ENCODE measurements around the gene CDH2.

GRCh38 chr18:28068207-28068606 is 108.7 kb downstream of the CDH2 start:
- TF ChIP-seq CTCF (conservative IDR thresholded peaks at IDR 0.05) (no peak), EZH2 (IDR thresholded peaks at IDR 0.05; ENCODE audit: low read depth) (no peak)
